GM19372 (cell line): ENCODE data around the gene SLC8A3.
"Not testable (repeated sequence)": the region's sequence is repeated elsewhere in the genome, so short reads cannot be mapped to it uniquely, and the experiment has no call there.

Experiments used
- ATAC-seq: cut with Tn5 transposase; IDR thresholded peaks from one replicate; pipeline ENCODE4 v1.9.1; 2021; ENCODE audit warnings: mild to moderate bottlenecking, low read depth, moderate library complexity; ENCODE audit not compliant: unreplicated experiment

The SLC8A3 gene, protein sequence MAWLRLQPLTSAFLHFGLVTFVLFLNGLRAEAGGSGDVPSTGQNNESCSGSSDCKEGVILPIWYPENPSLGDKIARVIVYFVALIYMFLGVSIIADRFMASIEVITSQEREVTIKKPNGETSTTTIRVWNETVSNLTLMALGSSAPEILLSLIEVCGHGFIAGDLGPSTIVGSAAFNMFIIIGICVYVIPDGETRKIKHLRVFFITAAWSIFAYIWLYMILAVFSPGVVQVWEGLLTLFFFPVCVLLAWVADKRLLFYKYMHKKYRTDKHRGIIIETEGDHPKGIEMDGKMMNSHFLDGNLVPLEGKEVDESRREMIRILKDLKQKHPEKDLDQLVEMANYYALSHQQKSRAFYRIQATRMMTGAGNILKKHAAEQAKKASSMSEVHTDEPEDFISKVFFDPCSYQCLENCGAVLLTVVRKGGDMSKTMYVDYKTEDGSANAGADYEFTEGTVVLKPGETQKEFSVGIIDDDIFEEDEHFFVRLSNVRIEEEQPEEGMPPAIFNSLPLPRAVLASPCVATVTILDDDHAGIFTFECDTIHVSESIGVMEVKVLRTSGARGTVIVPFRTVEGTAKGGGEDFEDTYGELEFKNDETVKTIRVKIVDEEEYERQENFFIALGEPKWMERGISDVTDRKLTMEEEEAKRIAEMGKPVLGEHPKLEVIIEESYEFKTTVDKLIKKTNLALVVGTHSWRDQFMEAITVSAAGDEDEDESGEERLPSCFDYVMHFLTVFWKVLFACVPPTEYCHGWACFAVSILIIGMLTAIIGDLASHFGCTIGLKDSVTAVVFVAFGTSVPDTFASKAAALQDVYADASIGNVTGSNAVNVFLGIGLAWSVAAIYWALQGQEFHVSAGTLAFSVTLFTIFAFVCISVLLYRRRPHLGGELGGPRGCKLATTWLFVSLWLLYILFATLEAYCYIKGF

DNA sequence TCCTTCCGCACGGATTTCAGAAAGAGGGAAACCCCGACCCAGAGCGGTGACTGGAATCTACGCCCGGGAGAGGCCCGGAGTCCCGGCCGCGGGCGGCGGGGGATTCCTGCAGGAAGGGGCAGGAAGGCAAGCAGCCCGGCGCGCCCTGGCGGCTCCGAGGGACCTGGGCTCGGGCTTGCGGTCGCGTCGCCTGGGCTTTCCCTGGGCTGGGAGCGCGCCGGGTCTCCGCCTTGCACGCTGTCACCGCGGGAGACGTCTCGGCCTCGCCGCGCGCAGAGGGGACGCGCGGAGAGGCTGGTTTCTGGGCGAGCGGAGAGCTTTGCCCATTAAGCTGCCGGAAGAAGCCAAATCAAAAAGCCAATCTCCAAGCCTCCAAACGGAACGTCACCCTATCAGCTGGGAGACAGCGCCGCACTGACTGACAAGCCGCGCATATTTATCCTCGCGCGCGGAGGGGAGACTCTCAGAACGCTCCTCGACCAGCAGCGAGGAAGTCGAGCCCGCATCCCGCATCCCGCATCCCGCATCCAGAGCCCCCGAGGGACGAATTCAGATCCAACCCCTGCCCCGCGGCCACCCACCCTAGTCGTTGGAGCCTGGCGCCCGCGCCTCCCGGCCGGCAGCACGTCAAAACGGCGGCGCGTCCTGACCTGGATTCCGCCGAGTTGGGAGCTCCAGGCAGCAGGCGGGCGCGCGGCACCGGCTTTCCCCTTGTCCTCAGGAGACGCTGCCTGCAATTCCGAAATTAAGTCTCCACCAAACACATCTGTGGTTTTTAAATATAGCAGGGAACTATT is at the start of gene SLC8A3:
TSS of gene SLC8A3 (minus strand) at position 293 of the 797 bp plus-strand sequence. CDS start 20,529 bp downstream, outside the sequence.
- ATAC-seq: no peak

DNA sequence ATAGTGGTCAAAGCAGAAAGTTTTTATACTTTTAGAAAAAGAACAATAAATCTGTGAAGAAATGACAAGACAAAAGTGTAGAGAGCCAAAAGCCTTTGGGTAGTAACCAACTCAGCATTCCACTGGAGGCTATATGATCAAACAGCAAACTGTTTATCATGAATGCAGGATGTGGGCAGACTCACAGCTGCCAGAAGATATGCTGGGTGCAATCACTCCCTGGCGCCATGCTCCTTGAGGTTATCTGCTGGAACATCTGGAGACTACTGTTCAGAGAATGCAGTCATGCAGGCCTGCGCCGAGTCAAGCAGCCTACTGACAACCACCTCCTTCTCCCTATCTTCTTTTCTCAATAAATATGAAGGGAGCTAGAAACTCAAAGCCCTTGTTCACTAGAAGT is 49.0 kb upstream of the SLC8A3 start:
- no peak for ATAC-seq

DNA sequence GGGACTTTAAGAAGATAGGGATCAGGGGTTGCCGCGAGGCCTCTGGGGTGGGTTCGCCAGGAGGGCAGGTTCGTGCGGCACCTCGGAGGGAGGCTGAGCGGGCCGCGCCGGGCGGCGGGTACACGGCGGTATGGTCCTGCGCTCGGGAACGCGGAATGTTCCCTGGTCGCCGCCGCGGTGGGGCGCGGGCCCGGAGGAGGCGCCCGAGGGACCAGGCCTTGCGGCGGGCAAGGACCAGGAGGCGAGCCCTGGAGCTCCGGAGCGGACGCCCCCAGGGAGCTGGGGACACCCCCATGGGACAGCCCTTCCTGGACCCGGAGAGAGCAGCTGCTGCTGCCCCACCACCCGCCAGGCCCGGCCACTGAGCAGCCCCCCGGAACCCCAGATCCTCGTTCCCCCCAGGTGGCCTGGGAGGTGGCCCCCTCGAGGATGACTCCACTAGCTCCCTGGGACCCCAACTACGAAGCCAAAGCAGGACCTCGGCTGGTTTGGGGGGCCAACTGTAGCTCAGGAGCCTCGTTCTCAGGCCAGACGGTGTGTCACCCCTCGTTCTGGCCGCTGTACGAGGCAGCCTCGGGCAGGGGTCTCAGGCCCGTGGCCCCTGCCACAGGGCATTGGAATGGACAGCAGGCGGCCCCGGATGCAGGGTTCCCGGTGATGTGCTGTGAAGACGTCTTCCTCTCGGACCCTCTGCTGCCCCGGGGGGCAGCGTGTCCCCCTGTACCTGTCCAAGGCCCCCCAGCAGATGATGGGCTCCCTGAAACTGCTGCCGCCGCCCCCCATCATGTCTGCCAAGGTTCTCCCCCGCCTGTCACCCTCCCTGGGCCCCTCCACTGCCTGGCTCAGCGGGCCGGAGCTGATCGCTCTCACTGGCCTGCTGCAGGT is 45.6 kb upstream of the SLC8A3 start:
- ATAC-seq: no peak

DNA sequence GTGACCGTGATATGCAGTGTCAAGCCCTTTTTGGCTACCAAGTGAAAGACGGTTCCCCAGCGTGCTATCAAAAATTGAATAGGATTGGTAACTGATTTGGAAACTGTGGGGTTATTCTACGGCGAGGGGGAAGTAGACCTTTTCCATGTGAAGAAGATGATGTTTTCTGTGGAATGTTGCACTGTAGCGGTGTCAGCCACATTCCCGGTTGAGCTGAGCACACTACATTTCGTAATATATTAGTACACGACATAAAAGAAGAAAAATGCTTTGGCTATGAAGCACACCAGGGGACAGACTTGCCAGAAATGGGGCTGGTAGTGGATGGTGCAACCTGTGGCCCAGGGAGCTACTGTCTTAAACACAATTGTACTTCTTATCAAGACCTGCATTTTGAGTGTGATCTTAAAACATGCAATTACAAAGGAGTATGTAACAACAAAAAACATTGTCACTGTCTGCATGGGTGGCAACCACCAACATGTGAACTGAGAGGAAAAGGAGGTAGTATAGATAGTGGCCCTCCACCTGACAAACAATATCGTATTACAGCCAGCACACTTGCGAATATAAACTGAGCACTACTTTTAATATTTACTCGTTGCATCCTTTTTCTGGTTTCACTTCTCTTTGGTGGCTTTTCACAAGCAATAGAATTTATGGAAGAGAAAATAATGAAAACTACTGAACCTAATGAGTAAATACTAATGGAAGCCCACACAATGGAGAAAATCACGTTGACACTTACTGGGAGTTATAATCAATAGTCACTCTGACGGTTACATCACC is 43.2 kb upstream of the SLC8A3 start:
- ATAC-seq: not testable (repeated sequence)

DNA sequence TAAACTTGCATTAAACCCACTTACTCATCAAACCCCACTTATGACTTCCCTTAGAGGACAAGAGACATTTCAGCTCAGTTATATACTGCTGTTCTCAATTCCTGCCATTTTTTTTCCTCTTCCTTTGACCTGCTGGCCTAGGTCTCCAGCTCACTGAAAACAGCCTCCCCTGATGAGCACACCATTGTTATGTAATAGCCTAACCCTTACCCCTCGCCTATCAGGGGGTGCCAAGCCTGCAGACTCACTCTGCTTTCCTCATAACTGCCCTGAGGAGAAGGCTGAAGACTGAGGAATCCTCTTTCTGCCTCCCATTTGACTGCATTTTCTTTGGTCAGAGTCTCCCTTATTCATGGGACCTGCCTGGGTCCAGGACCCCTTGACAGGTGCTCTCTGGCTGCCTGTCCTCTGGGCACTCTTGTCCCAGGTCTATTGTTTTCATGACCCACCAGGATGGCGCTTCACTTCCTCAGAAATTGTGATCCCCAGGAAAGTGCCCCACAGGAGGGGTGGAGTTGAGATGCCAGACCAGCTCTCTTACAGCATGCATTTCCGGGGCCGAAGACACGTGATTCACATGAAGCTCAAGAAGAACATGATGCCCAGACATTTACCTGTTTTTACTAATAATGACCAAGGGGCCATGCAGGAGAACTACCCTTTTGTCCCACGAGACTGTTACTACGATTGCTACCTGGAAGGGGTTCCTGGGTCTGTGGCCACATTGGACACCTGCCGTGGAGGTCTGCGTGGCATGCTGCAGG is 41.3 kb upstream of the SLC8A3 start:
- ATAC-seq: not testable (repeated sequence)

DNA sequence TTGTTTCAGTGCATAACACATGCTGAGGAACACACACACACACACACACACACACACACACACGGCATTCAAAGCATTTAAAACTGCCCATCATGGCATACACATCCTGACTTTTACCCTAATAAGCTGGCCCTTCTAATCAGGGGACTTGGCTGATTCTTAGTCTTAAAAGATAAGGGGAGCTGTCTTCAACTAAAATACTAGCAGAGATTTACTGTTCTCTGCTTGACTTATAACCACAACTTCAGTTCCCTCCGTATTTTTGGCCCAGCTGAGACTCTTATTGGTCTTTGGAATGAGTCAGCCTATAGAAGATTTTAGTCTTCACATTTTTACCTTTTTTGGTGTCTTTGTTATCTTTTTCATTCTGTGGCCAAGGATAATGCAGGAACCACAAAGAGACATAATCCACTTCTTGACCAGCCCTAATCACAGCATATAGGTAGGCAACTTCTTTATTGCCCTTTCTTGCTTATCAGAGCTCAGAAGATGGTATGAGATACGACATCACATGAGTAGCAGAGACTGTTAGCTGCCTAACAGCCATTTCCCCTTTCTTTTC is 25.1 kb upstream of the SLC8A3 start:
- ATAC-seq: no peak

DNA sequence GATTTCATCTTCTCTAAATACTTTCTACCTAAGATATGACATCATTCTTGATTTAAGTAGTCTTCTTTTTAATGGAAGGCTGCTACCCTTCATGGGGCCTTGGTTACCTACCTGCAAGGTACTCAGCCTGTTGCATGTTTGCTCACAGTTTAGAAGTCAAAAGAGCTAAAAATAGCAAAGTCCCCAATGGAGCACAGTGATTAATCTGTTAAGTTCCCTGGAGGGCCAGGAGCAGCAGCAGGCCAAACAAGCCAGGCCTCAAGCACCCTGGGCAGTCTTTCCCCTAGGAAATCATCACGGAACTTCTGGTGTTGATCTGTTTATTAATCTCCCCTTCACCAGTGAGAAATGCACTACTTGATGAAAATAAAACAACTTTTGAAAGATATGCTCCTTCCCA is 24.0 kb upstream of the SLC8A3 start:
- ATAC-seq: no peak

DNA sequence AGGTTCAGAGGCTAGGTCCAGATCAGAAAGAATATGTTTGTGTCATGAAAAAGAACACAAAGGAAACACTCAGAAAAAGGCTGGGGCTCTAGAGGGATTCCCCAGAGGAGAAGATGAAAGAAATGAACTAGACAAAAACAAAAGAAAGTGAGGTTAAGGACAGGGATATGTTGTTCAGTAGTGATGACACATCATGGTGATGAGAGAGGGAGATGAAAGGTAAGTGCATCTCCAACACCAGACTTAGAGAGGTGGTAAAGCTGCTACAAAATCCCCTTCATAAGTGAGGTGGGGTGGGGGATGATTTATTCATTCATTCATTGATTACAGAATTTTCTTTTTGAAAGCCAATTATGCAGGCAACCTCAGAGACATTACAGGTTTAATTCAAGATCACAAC is 19.6 kb upstream of the SLC8A3 start:
- no peak for ATAC-seq

DNA sequence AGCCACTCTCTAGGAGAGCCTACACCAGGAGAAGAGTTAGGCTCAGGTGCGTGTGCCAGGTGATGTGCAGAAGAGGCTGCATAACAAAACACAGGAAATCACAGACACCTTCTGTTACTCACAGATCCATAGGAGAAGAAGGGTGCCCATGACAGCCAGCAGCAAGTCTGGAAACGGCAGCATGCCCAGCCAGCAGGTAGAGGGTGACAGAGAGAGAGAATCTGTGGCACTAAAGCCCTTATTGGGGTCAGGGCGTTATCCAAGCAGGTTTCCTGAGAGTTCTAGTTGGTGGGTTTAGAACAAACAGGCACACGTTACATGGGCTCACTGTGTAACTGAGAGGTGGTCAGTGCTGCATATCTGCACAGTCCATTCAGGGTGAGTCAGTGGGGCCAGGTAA is 14.9 kb upstream of the SLC8A3 start:
- no peak for ATAC-seq

DNA sequence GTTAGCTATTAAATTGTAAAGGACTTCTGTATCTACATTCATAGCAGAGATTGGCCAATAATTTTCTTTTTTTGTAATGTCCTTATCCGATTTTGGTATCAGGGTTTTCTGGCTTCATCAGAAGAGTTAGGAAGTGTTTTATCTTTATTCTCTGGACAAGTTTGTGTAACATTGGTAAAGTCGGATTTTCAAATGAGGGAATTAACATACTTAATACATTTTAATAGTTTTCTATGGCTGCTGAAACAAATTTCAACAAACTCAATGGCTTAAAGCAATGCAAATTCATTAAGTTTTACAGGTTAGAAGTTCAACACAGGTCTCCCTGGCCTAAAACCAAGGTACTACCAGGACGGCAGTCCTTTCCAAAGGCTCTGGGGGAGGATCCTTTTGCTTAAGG is 13.2 kb upstream of the SLC8A3 start:
- no peak for ATAC-seq

DNA sequence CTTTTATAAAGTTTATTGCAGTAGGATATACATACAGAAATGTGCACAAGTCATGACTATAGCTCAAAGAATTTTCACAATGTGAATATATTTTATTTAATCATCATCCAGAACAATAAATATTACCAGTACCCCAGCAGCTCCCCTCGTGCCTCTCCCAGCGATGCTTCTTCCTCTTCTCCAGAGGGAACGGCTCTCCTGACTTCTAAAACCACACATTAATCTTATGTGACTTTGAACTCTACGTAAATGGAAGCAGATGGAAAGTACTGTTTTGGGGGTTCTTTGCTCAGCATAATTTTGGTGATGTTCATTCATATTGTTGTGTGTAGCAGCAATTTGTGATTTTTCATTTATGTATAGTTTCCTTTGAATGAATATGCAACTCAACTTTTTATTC is 4.6 kb upstream of the SLC8A3 start:
- no peak for ATAC-seq

DNA sequence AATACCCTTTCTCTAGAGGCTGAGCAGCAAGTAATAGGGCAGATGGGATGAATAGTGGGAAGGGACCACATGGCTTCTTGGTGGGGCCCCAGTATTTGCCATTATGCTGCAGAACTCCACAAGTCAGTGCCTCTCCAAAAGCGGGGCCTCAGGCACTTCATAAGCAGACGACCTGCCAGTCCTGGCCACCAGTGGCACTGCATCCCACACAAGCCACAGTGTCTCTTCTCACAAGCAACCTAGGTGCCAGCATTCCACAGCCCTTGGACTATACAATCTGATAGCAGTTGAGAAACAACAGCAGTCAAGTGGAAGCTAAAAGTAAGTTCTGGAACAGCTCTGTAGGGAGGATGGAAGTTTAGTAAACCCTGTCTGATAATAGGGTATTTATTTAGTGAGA is 4.2 kb upstream of the SLC8A3 start:
- no peak for ATAC-seq

DNA sequence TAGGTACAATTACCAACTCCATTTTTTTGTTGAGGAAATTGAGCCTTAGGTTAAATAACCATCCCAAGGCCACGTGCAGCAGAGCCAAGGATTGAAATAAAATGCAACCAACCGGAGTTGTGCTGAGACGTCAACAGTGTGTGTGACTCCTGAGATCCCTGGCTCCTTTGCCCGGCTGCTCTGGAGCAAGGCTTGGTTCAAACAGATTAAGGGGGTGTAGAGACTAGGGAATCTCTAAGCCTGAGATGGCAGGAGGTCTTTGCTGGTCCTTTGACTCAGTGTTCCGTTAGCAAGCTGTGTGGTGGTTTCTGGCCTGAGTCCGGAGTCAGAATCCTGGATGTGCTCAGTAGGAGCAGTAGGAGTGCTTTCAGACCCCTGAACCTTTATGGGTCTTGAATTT is 1.4 kb upstream of the SLC8A3 start:
- no peak for ATAC-seq

DNA sequence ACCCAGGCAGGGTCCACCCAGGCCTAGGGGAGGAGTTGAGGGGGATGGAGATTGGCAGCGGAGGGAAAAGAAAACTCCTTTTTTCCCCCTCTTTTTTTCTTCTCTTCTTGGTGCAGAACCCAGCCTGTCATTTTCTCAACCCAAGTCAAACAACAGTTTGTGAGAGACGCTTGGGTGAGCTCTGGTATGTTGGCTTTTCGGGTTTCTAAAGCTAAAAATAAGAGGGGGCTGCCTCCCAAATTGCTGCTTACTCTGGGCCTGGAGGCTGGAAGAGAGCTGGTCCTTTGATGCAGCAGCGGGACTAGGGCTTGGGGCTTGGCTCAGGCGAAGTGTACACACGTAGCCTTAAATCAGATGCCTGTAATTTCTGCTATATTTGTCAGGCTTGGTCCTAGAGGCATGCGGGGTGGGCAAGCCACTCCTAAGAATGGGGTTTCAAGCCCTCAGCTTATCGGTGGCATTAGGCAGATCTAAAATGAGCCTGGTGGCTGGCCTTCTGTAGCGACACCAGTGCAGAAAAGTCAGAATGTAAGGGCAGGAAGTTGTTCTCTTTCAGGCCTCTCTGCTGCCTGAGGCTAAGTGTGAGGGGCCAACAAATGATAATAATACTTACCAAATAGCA is 816 bp upstream of the SLC8A3 start:
- no peak for ATAC-seq

DNA sequence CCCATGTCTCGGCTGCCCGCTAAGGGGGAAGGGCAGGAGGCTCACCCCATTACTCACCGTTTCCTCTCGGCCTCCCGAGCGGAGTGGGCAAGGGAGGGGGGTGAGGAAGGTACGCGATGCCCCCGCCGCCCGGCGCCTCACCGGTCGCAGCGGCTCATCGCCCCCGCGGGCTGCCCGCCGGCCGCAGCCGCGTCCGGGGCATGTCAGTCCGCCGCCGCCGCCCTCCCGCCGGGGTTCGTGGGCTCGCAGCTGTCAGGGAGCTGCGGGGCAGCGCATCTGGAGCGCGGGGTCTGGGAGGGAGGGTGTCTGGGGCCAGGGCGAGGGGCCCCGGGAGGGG is 461 bp downstream of the SLC8A3 start:
- ATAC-seq: no peak

DNA sequence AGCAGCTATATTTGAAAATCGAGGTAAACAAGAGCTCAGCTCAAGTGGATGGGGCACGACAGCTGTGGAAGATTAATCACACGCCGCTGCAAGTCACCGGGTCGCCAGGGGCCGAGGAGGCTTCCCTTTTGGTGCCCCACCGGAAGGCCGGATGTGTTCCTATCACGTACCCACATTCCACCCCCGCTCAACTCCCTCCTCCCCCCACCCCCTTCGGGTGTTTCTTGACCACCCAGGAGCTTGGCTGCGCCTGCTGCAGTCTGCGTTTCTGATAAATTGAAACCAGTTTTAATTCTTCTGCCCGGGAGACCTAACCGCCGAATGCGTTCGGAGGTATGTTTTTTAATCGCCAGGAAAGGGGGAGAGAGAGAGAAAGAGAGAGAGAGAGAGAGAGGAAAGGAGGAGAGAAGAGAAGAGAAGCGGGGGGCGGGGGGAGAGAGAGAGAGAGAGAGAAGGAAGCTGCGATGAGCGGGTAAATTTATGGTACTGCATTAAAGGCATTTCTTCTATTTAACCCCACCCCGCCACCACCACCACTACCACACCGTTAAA is 1.8 kb downstream of the SLC8A3 start:
- no peak for ATAC-seq

DNA sequence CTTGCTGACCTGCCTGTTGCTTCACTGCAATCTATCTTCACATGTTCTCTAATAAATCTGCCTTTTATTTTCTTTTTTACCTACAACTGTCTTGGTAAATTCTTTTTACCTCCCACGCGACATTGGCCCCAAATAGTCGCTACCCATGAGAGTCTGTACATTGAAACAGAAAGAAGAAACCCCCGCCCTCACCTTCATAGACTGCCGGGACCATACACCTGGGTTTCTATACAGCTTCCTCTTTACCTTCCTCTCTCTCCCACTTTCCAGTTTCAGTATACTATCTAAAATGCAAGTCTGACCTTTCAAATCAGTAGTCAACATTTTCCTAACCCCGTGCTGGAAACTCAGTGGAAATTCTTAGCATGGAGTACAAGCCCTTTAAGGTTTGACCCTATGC is 4.8 kb downstream of the SLC8A3 start:
- ATAC-seq: peak; percentile 49
